Parathyroid adenoma (tissue), 2 donors: Measurements from ENCODE around the gene DMGDH.

Source experiments
- H2AFZ ChIP-seq: fragments of 300-600 bp; sonication (generic); one replicate; pipeline ENCODE4 v1.7.0; 2017; ENCODE audit warnings: antibody characterized with exemption, mild to moderate bottlenecking
- H3K27ac ChIP-seq: fragments of 300-600 bp; sonication (generic); one replicate; pipeline ENCODE4 v1.7.0; 2017
- H3K27me3 ChIP-seq: fragments of 300-600 bp; sonication (generic); one replicate; pipeline ENCODE4 v1.7.0; 2017; ENCODE audit warnings: low read length; ENCODE audit not compliant: control insufficient read depth, insufficient read depth
- H3K36me3 ChIP-seq: fragments of 300-600 bp; sonication (generic); one replicate; pipeline ENCODE4 v1.7.0; 2017; ENCODE audit warnings: low read length; ENCODE audit not compliant: control insufficient read depth, insufficient read depth
- H3K4me1 ChIP-seq: fragments of 300-600 bp; sonication (generic); one replicate; pipeline ENCODE4 v1.7.0; 2017; ENCODE audit warnings: control low read depth
- H3K4me2 ChIP-seq: fragments of 300-600 bp; sonication (generic); one replicate; pipeline ENCODE4 v1.7.0; 2017; ENCODE audit warnings: low read length
- H3K4me3 ChIP-seq: fragments of 300-600 bp; sonication (generic); one replicate; pipeline ENCODE4 v1.7.0; 2017; ENCODE audit warnings: low read depth, low read length
- H3K79me2 ChIP-seq: fragments of 300-600 bp; sonication (generic); one replicate; pipeline ENCODE4 v1.7.0; 2017; ENCODE audit warnings: control low read depth
- H3K9ac ChIP-seq: fragments of 300-600 bp; sonication (generic); one replicate; pipeline ENCODE4 v1.7.0; 2017; ENCODE audit warnings: mild to moderate bottlenecking
- H3K9me3 ChIP-seq: fragments of 300-600 bp; sonication (generic); one replicate; pipeline ENCODE4 v1.7.0; 2017; ENCODE audit warnings: low read length; ENCODE audit not compliant: control insufficient read depth
- TF ChIP-seq, protein P1 (sequence below): fragments of 300-600 bp; sonication (generic); IDR thresholded peaks from one replicate; pipeline ENCODE4 v1.7.0; 2017; ENCODE audit warnings: antibody characterized with exemption, mild to moderate bottlenecking
- donor health status: primary hyperparathyroidism.

Gene DMGDH

DNA sequence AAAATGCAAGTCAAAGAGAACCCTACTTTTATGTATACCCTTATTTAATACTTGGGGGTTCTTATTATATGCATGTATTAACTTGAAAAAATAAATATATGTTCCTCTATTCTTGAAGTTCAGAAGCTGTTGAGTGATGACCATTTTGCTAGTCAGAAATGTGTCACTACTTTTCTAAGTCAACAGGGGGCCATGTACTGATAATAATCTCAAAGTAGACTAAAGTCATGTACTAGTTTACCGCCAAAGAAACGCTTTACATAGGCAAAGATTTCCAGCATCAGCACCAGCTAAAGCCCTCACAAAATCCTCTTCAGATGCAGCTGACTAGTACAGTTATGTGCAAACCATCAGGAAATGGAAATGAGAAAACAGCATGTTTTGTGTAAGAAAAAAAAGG, 36.4 kb upstream of the DMGDH start:
- Histone ChIP-seq H3K4me3 (no peak overlapping the region), H3K9ac (no peak overlapping the region), H3K36me3 (no peaks in the 10 kb centered on the region), H3K27ac (no peak overlapping the region), H3K4me1 (no peaks in the 10 kb centered on the region), H2AFZ (no peak overlapping the region), H3K27me3 (no peaks in the 10 kb centered on the region), H3K79me2 (no peaks in the 10 kb centered on the region), H3K4me2 (no peak overlapping the region), H3K9me3 (no peaks in the 10 kb centered on the region)
- TF ChIP-seq, protein P1, sequence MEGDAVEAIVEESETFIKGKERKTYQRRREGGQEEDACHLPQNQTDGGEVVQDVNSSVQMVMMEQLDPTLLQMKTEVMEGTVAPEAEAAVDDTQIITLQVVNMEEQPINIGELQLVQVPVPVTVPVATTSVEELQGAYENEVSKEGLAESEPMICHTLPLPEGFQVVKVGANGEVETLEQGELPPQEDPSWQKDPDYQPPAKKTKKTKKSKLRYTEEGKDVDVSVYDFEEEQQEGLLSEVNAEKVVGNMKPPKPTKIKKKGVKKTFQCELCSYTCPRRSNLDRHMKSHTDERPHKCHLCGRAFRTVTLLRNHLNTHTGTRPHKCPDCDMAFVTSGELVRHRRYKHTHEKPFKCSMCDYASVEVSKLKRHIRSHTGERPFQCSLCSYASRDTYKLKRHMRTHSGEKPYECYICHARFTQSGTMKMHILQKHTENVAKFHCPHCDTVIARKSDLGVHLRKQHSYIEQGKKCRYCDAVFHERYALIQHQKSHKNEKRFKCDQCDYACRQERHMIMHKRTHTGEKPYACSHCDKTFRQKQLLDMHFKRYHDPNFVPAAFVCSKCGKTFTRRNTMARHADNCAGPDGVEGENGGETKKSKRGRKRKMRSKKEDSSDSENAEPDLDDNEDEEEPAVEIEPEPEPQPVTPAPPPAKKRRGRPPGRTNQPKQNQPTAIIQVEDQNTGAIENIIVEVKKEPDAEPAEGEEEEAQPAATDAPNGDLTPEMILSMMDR: no peak

DNA sequence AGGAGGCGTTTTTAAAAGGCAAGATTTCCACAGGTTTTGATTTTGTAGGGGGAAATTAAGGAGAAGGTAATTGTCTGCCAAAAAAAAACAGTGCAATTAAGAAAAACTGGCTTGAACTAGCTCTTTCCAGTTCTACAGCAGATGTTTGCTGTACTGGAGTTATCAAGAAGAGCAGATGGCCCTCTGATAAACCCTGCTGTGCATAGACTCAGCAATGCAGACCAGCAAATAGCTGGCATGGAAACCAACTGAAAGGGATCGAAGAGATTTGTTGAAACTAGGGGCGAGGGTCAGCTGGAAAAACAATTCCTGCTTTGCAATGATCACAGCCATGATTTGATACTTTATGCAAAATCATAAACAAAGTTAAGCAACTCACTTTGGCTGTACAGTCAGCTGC, 24.3 kb upstream of the DMGDH start:
- Histone ChIP-seq H3K79me2 (no peaks in the 10 kb centered on the region), H3K27me3 (no peaks in the 10 kb centered on the region), H3K4me1 (peaks cover 7% of the 10 kb centered on the region), H2AFZ (peak overlapping the region; percentile 8), H3K36me3 (no peaks in the 10 kb centered on the region), H3K4me2 (peak overlapping the region; percentile 46), H3K9ac (no peak overlapping the region), H3K4me3 (no peak overlapping the region), H3K27ac (no peak overlapping the region), H3K9me3 (no peaks in the 10 kb centered on the region)
- TF ChIP-seq, protein P1: no peak

DNA sequence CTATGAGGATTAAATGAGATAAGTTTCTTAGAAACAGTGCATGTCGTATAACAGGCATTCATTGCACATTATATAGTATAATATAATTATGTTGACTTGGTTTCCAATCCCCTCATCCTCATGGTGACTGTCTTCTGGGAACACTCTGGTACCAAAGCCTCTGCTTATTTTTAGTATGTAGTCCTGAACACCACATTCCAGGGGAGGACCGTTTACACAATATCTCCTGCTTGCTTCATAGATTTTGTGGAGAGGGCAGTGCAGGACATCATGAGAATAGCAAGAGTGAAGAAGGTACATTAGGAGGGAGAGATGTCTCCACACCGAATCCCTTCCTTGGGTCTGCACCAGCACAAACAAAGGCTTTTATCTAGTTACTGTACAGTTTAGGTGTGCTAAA, 21.6 kb upstream of the DMGDH start:
- no peak overlapping the region for H3K4me2 ChIP-seq
- no peaks in the 10 kb centered on the region for H3K9me3 ChIP-seq
- no peaks in the 10 kb centered on the region for H3K27me3 ChIP-seq
- TF ChIP-seq, protein P1: no peak
- no peak overlapping the region for H2AFZ ChIP-seq
- no peak overlapping the region for H3K4me3 ChIP-seq
- H3K27ac ChIP-seq: no peak overlapping the region
- no peaks in the 10 kb centered on the region for H3K36me3 ChIP-seq
- no peaks in the 10 kb centered on the region for H3K79me2 ChIP-seq
- H3K4me1 ChIP-seq: peaks cover 7% of the 10 kb centered on the region
- H3K9ac ChIP-seq: no peak overlapping the region

DNA sequence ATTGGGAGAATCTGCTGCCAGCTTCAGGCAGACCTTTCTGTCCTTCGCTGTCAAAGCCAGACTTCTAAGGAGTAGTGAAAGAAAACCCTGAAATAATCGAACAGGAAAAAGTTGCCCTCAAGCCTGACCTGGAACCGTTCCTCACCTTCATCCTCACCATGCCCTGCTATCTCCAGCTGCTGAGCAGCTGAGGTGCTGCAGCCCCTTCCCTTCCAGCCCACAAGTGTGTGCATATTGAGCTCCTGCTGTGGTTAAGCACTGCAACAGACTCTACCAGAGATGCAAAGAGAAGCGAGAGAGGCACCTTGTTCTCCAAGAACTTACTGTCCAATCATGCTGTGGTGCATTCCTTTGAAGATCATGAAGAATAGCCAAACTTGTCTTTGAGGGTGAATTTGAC, 19.0 kb upstream of the DMGDH start:
- no peak overlapping the region for H3K4me3 ChIP-seq
- no peak overlapping the region for H3K9ac ChIP-seq
- H3K79me2 ChIP-seq: no peaks in the 10 kb centered on the region
- no peak overlapping the region for H3K27ac ChIP-seq
- H2AFZ ChIP-seq: no peak overlapping the region
- no peaks in the 10 kb centered on the region for H3K4me1 ChIP-seq
- H3K9me3 ChIP-seq: no peaks in the 10 kb centered on the region
- H3K4me2 ChIP-seq: no peak overlapping the region
- no peaks in the 10 kb centered on the region for H3K36me3 ChIP-seq
- no peaks in the 10 kb centered on the region for H3K27me3 ChIP-seq
- TF ChIP-seq, protein P1: no peak

DNA sequence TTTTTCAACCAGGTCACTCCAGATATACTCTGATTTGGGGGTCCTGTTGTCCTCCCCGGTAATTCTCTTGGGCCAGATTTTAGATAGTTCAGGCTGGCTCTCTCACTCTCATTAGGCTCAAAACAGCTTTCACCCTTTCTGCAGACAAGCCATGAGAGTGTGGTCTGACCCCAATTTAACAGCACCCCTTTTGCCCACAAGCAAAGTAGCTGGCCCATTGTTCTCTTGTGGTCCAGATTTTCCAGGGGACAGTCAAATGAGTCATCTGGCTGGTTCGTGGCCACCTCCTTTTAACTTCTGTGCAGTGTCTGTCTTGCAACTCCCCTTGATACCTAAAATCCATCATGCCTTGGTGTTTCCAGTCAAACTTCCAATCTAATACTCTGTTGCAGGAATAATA, 16.6 kb upstream of the DMGDH start:
- TF ChIP-seq, protein P1: no peak
- H3K9me3 ChIP-seq: no peaks in the 10 kb centered on the region
- H3K4me3 ChIP-seq: no peak overlapping the region
- no peaks in the 10 kb centered on the region for H3K79me2 ChIP-seq
- no peak overlapping the region for H3K27ac ChIP-seq
- no peak overlapping the region for H3K9ac ChIP-seq
- H3K36me3 ChIP-seq: no peaks in the 10 kb centered on the region
- H2AFZ ChIP-seq: no peak overlapping the region
- H3K4me1 ChIP-seq: no peaks in the 10 kb centered on the region
- no peak overlapping the region for H3K4me2 ChIP-seq
- H3K27me3 ChIP-seq: no peaks in the 10 kb centered on the region
